Measurements from ENCODE around the gene SDC3.

SDC3 gene

GRCh38 chr1:30842697-30843354 lies 65.7 kb downstream of the SDC3 start:
- no peak for TF ChIP-seq CTCF (conservative IDR thresholded peaks at IDR 0.05)
- TF ChIP-seq ZFX (IDR thresholded peaks at IDR 0.05) = no peak
- no peak overlapping the region for H3K27ac ChIP-seq

DNA sequence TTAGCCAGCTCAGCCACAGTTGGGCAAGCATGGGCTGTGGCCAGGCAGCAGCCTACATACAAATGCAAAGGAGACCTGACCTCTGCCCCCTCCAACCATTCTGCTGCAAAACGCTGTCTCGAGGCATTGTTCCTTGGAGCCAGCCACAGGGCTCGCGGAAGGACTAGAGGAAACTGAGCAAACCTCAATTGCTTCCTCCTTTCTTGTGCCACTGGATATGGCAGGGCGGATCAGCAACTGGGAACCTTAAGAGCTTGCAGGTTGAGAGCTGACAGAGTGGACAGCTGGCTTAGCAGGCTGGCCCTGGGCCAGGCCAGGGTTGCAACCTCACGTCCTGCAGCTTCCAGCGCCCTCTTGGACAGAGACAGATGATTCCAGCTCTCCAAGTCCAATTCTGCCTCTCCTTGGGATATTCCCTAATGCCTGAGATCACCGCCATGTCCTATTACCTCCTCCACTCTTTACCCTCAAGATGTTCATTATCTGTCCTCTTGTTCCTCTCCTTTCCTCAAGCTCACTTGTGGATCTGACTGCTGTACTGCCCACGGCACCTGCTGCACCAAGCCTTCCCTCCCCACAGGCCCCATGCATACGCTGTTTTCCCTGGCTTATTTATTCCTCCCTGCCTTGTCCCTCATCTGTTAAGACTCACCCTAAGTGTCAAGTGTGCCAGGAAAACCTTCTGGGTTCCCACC lies 67.5 kb downstream of the SDC3 start:
- H3K27ac ChIP-seq = no peak overlapping the region
- TF ChIP-seq ZFX (IDR thresholded peaks at IDR 0.05) (no peak), CTCF (conservative IDR thresholded peaks at IDR 0.05) (no peak)

DNA sequence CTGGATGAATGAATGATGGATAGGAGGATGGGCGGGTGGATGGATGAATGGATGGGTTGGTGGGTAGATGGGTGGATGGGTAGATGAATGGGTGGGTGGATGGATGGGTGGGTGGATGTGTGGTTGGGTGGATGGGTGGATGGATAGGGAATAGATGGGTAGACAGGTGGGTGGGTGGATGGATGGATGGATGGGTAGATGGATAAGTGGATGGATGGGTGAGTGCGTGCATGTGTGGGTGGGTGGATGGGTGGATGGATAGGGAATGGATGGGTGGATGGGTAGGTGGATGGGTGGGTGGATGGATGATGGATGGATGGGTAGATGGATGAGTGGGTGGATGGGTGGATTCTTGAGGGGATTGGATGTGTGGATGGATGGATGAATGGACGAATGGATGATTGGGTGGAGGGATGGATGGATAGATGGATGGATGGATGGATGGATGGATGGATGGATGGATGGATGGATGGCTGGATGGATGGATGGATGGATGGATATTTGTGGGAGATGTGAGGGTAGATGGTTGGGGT lies 68.7 kb downstream of the SDC3 start:
- no peak overlapping the region for H3K27ac ChIP-seq
- TF ChIP-seq ZFX (IDR thresholded peaks at IDR 0.05) = no peak
- no peak for TF ChIP-seq CTCF (conservative IDR thresholded peaks at IDR 0.05)

DNA sequence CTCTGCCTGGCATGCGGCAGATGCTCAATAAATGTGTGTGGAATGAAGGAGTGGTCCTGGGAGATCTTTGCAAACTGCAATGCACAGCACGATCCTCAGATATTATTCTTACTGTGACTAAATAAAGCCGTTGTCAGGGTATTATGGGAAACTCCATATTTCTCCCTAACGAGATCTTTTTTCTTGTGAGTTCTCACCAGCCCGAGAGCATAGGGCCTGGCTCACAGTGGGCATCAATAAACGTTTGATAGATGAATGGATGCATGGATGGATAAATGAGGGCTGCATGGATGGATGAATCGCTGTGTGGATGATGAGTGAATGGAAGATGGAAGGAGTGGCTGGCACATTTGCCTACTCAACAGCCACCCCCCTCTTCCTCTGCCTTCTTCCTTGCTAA lies 69.6 kb downstream of the SDC3 start:
- TF ChIP-seq ZFX (IDR thresholded peaks at IDR 0.05) (no peak), CTCF (conservative IDR thresholded peaks at IDR 0.05) (no peak)
- no peak overlapping the region for H3K27ac ChIP-seq

GRCh38 chr1:30837653-30838052 lies 70.9 kb downstream of the SDC3 start:
- no peak overlapping the region for H3K27ac ChIP-seq
- TF ChIP-seq CTCF (conservative IDR thresholded peaks at IDR 0.05) (no peak), ZFX (IDR thresholded peaks at IDR 0.05) (no peak)

GRCh38 chr1:30834253-30834652 lies 74.3 kb downstream of the SDC3 start:
- no peak overlapping the region for H3K27ac ChIP-seq
- TF ChIP-seq ZFX (IDR thresholded peaks at IDR 0.05) (no peak), CTCF (conservative IDR thresholded peaks at IDR 0.05) (no peak)

DNA sequence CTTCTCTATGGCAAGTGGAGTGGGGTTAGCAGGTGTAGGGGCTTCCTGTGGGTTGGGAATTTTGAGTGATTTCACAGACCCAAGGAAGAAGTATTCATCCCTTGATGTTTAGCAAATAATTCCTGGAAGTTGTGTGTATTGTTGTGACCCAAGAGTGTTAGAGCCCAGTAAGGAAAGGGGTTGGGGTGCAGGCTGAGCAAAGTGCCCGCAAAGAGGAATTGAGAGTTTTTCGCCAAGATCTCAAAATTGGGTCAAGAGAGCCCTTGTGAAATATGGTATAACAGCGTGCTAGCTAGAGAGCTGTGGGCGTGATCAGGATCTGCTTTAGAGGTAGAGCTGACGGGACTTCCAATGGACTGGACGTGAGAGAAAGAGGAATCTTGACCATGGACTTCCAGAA lies 78.0 kb downstream of the SDC3 start:
- no peak overlapping the region for H3K27ac ChIP-seq
- TF ChIP-seq CTCF (conservative IDR thresholded peaks at IDR 0.05) = no peak
- no peak for TF ChIP-seq ZFX (IDR thresholded peaks at IDR 0.05)
